Eye (tissue), 1 donor: ENCODE results near the gene KRT2.

Source experiments
- DNase-seq: peaks from one replicate; pipeline ENCODE4 v3.0.0-alpha.2; 2015

The KRT2 gene

GRCh38 chr12:52651726-52652261 is at the start of gene KRT2:
TSS of gene KRT2 (minus strand) at chr12:52652211. CDS start at chr12:52652142, 69 bp downstream.
- DNase-seq: no peak

GRCh38 chr12:52701281-52701680 is 49.3 kb upstream of the KRT2 start:
- DNase-seq: no peak

- DNase-seq: no peak
These were observed 47.9 kb upstream of the KRT2 start for GRCh38 chr12:52699960-52700359.

- no peak for DNase-seq
These were observed 47.4 kb upstream of the KRT2 start for GRCh38 chr12:52699373-52699772.

DNA sequence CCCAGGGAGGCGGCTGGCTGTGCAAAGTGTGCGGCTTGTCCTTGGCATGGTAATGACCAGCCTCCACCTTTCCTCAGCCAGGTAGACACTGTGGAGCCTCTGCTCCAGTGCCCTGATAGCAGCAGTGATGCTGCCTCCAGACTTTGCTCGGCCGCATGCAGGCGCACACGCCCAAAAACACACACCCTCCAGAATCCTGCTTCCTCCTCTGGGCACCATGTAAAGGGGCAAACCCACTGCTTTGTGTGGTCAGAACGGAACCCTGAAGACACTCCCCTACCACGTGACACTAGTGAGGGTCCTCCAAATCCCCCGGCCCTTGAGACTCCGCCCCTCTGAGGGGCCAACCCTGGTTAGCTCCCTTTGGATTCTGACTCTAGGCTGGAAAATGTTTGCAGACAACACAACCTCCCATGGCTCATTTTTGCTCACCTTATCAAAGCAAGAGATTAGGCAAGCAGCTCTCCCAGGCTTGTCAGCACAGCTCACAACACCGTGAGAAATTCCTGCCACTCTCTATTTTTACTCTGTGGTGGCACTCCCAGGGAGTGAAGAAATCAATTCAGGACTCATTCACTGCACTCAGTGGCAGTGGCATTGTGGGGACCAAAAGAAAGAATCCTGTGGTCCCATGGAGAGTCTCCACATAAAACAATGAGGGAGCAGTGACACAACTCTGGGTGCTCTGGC is 46.8 kb upstream of the KRT2 start:
- DNase-seq: no peak

- no peak for DNase-seq
These were observed 45.1 kb upstream of the KRT2 start for GRCh38 chr12:52697058-52697582.

DNA sequence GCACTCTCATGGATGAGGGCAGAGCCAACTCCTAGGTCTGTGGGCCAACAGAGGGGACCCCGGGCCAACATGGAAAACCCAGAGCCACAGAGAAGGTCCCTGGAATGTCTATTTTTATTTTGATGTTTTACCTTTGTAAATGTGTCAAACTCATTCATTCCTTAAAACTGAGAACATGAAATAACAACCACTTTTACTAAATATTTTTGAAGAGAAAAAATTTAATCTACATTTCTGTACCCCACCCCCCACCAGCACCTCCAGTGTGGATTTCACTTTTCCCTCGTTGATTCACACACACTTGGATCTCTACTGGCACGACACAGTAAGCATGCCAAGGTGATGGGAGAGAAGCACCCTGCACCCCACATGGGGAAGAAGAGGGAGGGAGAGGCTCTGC is 44.6 kb upstream of the KRT2 start:
- DNase-seq: no peak

- no peak for DNase-seq
These were observed 43.0 kb upstream of the KRT2 start for GRCh38 chr12:52695039-52695438.

GRCh38 chr12:52694151-52694550 is 42.1 kb upstream of the KRT2 start:
- no peak for DNase-seq

- no peak for DNase-seq
These were observed 41.2 kb upstream of the KRT2 start for GRCh38 chr12:52693261-52693660.

DNA sequence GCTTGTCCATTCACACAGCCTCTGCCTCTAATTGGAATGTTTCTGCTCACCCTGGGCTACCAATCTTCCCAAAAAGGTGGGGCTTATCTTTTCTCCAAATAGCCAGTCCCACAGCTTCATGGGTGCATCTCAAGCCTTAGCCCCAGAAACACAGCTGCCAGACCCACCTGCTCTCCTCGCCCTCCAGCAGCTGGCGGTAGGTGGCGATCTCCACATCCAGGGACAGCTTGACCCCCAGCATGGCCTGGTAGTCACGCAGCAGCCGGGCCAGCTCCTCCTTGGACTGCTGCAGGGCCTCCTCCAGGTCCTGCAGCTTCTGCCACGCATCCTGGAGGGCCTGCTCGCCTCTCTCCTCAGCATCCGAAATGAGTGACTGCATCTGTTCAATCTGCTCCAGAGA is 40.2 kb upstream of the KRT2 start:
- peak; percentile 19 for DNase-seq

GRCh38 chr12:52691841-52692150 is 39.8 kb upstream of the KRT2 start:
- DNase-seq: peak; percentile 8

DNA sequence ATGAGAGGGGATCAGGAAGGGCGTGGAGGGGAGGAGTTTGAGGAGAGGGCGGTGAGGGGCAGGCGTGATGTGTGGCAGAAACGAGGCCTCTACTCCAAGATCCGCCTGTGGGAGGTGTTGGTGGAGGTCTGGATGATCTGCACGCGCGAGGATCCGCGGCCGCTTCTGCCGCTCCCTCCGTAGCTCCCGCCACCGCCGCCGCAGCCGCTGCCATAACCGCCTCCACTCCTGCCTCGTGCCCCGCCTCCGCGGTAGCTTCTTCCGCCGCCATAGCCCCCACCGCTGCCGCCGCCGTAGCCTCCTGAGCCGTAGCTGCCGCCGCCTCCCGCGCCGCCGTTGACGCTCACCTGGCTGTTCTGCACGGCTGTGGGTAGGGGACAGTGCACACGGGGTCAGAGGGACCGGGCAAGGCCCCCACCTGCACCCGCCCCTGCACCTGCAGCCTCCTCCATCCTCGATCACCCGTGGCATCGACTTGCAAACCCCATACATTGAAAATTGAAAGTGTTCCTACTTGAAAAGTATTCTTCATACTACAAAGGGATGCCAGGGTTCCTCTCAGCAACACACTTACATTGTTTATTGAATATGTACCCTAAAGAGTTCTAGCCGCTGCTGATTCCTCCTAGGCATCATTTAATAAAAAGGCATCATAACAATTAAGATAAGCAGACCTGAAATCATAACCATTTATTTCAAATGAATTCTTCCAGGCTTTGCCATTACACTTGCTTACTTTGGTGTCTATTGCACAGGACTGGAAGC is 39.2 kb upstream of the KRT2 start:
- peak; percentile 53 for DNase-seq

DNA sequence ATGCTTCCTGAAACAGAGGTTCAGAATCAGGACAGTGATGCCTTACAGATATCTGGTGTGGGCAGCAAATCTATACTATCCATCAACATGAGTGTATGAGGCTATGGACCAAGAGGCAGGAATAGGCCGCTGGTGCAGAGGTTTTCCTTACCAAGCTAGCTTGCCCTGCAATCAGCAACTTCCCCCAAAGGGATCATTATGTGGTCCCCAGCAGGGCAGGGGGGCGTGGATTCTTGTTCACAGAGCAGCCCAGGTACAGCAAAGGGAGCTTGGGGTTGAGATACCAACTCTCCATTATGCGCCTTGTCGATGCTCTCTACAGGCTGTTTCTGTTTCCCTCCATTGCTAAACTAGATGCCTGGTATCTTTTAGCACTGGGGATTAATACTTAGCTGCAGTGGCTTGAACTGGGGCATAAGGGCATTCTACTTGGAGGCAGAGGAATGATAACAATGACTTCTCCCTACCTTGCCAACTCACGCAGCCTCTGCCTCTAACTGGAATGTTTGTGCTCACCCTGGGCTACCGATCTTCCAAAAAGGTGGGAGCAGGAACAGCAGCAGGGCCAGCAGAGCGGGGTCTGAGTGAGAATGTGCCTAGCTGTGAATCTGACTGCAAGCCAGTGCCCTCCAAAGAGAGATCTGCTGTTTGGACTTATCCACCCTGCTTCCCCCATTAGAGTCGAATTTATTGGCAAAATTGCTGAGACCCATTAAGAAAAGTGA is 38.5 kb upstream of the KRT2 start:
- no peak for DNase-seq

- no peak for DNase-seq
These were observed 37.9 kb upstream of the KRT2 start for GRCh38 chr12:52689936-52690335.

GRCh38 chr12:52689239-52689638 is 37.2 kb upstream of the KRT2 start:
- no peak for DNase-seq

DNA sequence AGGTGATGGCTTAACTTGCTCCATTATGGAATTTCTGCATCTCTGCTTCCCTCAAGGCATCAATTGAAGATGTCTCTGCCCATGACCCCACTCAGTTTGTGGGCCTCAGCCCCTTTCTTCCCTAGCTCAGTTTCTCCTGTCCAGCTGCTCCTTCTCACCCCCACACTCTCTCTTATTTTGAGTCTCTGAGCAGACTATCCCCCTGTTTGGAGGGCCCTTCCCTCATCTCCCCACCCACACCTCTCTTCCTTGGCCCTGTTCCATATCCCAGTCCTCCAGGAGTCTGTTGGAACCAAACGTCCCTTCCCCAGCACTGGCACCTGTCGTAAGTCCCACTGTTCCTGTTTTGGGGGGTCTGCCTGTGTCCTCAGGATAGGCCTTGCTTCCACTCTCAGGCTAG is 36.5 kb upstream of the KRT2 start:
- DNase-seq: no peak

- DNase-seq: no peak
These were observed 35.7 kb upstream of the KRT2 start for GRCh38 chr12:52687497-52688385.

DNA sequence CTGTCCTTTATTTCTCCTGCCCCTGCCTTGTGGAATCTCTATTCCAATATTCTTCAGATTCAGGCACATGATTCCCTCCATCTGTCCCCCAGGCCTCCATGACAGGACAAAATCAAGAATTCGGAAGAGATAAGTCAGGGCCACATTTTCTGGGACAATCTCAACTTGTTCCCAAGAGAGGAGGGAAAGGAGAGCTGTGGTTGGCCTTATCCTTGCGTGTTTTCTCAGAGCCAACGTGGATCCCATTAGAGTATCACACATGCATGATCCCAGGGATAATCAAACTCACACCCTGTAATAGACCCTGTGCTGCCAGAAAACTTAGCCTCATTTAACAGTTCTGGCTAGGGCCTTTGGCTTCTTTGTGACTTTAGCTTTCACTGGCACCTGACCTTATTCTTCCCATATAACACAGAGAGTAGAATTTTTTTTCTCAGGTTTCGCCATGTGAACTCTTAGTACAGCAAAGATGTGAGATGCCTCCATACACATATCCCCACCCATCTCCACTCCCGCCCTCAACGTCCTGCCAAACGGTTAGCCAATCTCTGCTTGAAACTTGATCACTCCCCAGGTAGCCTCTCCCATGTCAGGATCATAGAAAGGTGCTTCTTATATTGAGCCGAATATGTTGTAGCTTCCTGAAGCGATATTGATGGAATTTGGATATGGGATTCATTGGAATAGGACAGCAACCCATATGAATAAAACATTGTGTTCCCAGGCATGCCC is 34.9 kb upstream of the KRT2 start:
- DNase-seq: no peak

DNA sequence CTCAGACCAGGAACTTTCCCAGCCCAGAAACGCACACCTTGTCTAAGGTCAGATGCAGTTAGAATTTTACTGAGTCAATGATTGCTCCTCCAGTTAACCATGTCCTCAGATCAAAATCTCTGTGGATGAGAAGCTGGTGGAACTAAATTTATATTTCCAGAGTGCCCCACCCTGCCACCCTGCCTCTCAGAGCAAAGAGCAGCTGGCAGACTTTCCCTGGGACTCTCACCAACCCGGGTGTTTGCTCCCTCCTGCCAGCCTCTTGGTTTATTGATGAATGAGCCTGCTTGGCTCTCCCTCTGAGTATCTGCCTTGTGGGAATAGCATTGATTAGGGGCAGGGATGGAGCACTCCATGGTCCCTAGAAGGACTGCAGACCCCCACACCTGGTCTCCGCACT is 34.1 kb upstream of the KRT2 start:
- DNase-seq: no peak

GRCh38 chr12:52685406-52685890 is 33.4 kb upstream of the KRT2 start:
- DNase-seq: no peak

DNA sequence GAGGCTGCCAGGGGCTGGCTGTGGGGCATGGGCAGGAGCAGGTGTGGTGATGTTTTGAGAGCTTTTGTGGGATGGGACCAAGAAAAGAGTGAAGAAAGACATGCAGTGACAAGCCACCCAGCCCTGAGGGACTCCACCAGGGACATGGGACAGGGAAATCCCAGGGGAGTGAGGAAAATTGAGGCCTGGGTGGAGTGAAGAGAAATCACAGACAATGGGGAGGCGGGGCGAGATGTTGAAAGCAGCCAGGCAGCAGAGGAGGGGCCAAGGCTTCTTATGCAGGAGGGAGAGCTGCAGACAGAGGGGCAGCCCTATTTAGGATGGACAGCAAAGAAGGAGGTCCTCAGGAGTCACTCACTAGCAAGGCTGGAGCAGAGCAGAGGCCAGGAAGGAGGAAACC is 32.4 kb upstream of the KRT2 start:
- no peak for DNase-seq
